Lower leg skin (tissue), 4 donors: ENCODE data around the gene GNG7. TPM values are rescaled to one million over a fixed set of nuclear protein-coding genes. Genes with fewer than 3 reads are reported as not detected.
"Not testable (repeated sequence)": the region's sequence is repeated elsewhere in the genome, so short reads cannot be mapped to it uniquely, and the experiment has no call there.

ENCODE experiments used
- DNase-seq, 2 donors: peaks; one replicate each; pipeline ENCODE4 v3.0.0-alpha.2; 2019; ENCODE audit warnings: low spot score in 2 of 2
- H3K4me3 ChIP-seq: fragments of 200-600 bp; sonication (generic); 2 replicates; pipeline ENCODE4 v1.5.1; 2017; ENCODE audit warnings: mild to moderate bottlenecking, low read depth; ENCODE audit not compliant: poor library complexity, severe bottlenecking
- CTCF ChIP-seq, 3 donors: fragments of 450-650 bp; IDR thresholded peaks; one replicate each; pipeline ENCODE4 v1.5.1; 2016; ENCODE audit warnings: antibody characterized with exemption in 3 of 3, mild to moderate bottlenecking in 3 of 3, moderate library complexity in 2 of 3
- POLR2A ChIP-seq, 2 donors: fragments of 450-650 bp; IDR thresholded peaks; one replicate each; pipeline ENCODE4 v1.6.1; 2016 to 2017; ENCODE audit warnings: antibody characterized with exemption in 2 of 2, mild to moderate bottlenecking in 1 of 2, moderate library complexity in 1 of 2
- WGBS, 2 donors: methylation state at CpG; one replicate each; pipeline ENCODE4 v1.1.5; 2018; 5-methylcytosine and 5-hydroxymethylcytosine counted together
- intact Hi-C: fragments of 100-400 bp; cut with DNase I; formaldehyde crosslinking; loops from one replicate; pipeline ENCODE4 v1.15.0; 2023; ENCODE audit warnings: low total_unique reads
- total RNA-seq, 4 donors: library from RNA; depleted of rRNA; stranded (reverse); fragments of >200 nt; gene quantifications; one replicate each; pipeline ENCODE4 v1.1.0, GENCODE V29; 2016

The GNG7 gene
- total RNA-seq, 4 donors from 2014 or later = 0.59 to 3.4 (median 2.4) TPM

DNA sequence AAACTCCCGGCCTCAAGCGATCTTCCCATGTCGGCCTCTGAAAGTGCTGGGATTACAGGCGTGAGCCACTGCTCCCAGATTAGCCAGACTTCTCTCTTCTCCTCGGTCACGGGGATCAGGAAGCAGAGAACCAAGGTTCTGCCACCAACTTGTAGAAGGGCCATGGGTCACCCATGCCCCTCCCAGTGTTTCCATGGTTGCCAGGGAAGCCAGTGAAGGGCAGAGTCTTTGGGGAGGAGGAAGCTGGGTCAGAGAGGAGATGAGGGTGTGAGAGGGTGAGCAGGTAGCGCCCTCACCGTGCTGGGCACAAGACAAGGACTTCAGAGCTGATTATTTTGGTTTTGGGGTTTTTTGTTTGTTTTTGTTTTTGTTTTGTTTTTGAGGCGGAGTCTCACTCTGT is 77.1 kb downstream of the GNG7 start:
- 76 to 78% methylated on average over 9 of the region's 9 CpGs for WGBS, 2 donors
- intact Hi-C loops = no loop called here
- DNase-seq = peak in 1 of 2 donors; percentile 62
- no peak overlapping the region for H3K4me3 ChIP-seq
- TF ChIP-seq CTCF (IDR thresholded peaks at IDR 0.05) = no peak
- no peak for TF ChIP-seq POLR2A (IDR thresholded peaks at IDR 0.05)

GRCh38 chr19:2624537-2625091 is 77.9 kb downstream of the GNG7 start:
- intact Hi-C loops = no loop called here
- no peak for DNase-seq
- TF ChIP-seq POLR2A (IDR thresholded peaks at IDR 0.05) (no peak), CTCF (IDR thresholded peaks at IDR 0.05) (no peak)
- 39 to 48% methylated on average over 8 to 10 of the region's 11 CpGs for WGBS, 2 donors
- H3K4me3 ChIP-seq = no peak overlapping the region

DNA sequence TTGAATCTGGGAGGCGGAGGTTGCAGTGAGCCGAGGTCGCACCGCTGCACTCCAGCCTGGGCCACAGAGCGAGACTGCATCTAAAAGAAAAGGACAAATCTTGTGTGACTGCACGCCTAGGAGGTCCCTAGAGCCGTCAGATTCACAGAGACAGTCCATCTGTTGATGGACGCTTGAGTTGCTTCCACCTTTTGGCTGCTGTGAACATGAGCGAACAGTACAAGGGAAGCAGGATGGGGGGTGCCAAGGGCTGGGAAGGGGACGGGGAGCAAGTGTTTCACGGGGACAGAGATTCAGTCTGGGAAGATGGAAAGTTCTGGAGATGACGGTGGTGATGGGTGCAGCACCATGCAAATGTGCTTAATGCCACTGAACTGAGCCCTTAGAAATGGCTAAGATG is 78.7 kb downstream of the GNG7 start:
- intact Hi-C loops = no loop called here
- DNase-seq = no peak

GRCh38 chr19:2622371-2622961 is 80.0 kb downstream of the GNG7 start:
- DNase-seq, H3K4me3 ChIP-seq, intact Hi-C loops: not testable (repeated sequence)
- WGBS, 2 donors = 84 to 88% methylated on average over 40 of the region's 40 CpGs

More for the DNA sequence above, 78.7 kb downstream of the GNG7 start:
- no peak overlapping the region for H3K4me3 ChIP-seq
- WGBS, 2 donors = 93% methylated on average over 12 of the region's 12 CpGs
- TF ChIP-seq POLR2A (IDR thresholded peaks at IDR 0.05) (no peak), CTCF (IDR thresholded peaks at IDR 0.05) (no peak)

GRCh38 chr19:2619076-2619475 is 83.4 kb downstream of the GNG7 start:
- intact Hi-C loops = no loop called here
- no peak for TF ChIP-seq CTCF (IDR thresholded peaks at IDR 0.05)
- no peak for TF ChIP-seq POLR2A (IDR thresholded peaks at IDR 0.05)
- WGBS, 2 donors = 90 to 92% methylated on average over 6 of the region's 6 CpGs

DNA sequence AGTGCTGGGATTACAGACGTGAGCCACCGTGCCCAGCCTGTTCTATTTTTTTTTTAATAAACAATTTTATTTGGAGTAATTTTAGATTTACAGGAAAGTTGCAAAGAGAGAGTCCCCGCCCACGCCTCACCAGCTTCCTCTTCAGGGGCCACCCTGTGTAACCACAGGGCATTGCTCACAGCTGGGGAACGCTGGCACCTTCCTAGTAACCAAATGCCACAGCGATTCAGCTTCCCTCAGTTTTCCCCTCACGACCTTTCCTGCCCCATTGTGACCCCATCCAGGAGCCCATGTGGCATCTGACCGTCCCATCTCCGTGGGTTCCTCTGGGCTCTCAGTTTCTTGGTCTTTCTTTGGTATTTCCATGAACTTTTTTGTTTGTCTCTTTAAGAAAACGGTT is 83.9 kb downstream of the GNG7 start:
- TF ChIP-seq CTCF (IDR thresholded peaks at IDR 0.05) (no peak), POLR2A (IDR thresholded peaks at IDR 0.05) (no peak)
- WGBS, 2 donors = 54 to 62% methylated on average over 10 of the region's 10 CpGs
- intact Hi-C loops = no loop called here
- no peak overlapping the region for H3K4me3 ChIP-seq
- DNase-seq = peak in 1 of 2 donors; percentile 91

More at GRCh38 chr19:2619076-2619475, 83.4 kb downstream of the GNG7 start:
- no peak for DNase-seq
- no peak overlapping the region for H3K4me3 ChIP-seq
